Suprapubic skin (tissue), 3 donors: ENCODE results near the gene OLFM1.

Experiments used
- EP300 ChIP-seq: sonication (generic); formaldehyde crosslinking; IDR thresholded peaks from one replicate; pipeline ENCODE4 v1.6.1; 2017; ENCODE audit warnings: antibody characterized with exemption
- POLR2A ChIP-seq, 2 donors: fragments of 450-650 bp; IDR thresholded peaks; one replicate each; pipeline ENCODE4 v1.6.1; 2017; ENCODE audit warnings: antibody characterized with exemption in 2 of 2, mild to moderate bottlenecking in 2 of 2, moderate library complexity in 2 of 2
- TF ChIP-seq, protein P1 (sequence below), 2 donors: fragments of 200-600 bp in 1 of 2; fragments of 450-650 bp in 1 of 2; sonication (generic) in 1 of 2; IDR thresholded peaks; one replicate each; pipeline ENCODE4 v1.5.1; 2016 to 2019; ENCODE audit warnings: antibody characterized with exemption in 2 of 2, mild to moderate bottlenecking in 1 of 2, moderate library complexity in 1 of 2

DNA sequence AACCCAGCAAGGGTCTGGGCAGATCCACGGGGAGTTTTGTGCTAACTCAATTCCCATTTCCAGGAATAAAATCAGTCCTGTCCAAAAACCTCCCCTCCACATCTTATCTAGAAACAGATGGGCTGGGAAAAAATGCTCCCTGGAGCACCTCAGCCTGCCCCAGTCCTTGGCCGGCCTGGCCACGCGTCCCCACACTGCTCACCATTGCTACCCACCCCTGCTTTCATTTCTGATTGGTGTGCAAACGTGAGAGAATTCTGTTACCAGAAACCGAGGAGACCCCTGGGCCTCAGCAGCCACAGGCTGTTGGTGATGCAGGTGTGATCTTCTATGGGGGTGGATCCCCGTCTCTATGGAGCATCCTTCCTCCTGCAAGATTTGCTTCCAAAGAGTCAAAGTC is 38.0 kb upstream of the OLFM1 start:
- TF ChIP-seq, protein P1, sequence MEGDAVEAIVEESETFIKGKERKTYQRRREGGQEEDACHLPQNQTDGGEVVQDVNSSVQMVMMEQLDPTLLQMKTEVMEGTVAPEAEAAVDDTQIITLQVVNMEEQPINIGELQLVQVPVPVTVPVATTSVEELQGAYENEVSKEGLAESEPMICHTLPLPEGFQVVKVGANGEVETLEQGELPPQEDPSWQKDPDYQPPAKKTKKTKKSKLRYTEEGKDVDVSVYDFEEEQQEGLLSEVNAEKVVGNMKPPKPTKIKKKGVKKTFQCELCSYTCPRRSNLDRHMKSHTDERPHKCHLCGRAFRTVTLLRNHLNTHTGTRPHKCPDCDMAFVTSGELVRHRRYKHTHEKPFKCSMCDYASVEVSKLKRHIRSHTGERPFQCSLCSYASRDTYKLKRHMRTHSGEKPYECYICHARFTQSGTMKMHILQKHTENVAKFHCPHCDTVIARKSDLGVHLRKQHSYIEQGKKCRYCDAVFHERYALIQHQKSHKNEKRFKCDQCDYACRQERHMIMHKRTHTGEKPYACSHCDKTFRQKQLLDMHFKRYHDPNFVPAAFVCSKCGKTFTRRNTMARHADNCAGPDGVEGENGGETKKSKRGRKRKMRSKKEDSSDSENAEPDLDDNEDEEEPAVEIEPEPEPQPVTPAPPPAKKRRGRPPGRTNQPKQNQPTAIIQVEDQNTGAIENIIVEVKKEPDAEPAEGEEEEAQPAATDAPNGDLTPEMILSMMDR (IDR thresholded peaks at IDR 0.05) = no peak
- TF ChIP-seq POLR2A (IDR thresholded peaks at IDR 0.05) (no peak), EP300 (no peak)
